ENCODE results near the gene KSR1. TPM values are rescaled to one million over a fixed set of nuclear protein-coding genes. Genes with fewer than 3 reads are reported as not detected.

Gene KSR1
- total and polyA plus RNA-seq, 2 of the 8 experiments (the other 6 are each of a cell fraction or from before 2014, with no cell fraction given), result 14.1 to 34.7 TPM

DNA sequence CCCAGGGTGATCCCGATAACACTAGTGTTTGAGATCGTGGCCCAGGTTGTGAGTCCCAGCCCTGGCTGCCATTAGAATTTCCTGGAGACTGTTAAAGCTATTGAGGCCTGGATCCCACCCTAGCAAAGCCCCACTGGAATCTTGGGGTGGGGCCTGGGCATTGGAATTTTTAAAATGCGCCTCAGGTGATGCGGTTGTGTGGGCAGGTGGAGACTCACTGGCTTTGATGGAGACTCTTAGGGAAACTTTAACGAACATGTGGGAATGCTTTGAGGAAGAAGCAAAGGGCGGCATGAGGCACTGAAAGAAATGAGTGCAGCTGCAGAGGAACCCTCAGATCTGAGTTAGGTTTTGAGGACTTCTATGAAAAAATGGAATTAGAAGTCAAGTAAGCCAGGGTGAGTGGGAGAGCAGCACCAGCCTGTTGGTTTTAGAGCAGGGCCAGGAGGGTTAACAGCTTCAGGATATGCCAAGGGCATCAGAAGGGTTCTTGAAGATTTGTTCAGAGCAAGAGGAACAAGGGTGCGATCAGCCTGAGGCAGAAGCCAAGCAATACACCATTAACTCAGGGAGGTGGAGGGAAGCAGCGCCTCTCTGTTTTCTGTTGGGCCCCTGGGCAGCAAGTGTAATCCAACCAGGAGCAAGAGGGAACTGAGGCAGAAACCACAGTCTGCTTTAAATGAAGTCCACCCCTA is 42.5 kb downstream of the KSR1 start:
- Histone ChIP-seq H2BK20ac (ENCODE audit: low read length) (no peak overlapping the region), H3K9me3 (ENCODE audit: insufficient read depth in 2 of 2, low read depth in 1 of 2, low read length in 1 of 2) (peaks cover 21 to 24% of the 10 kb centered on the region in 2 experiments), H3K9ac (replicated peaks in 1 of 4; ENCODE audit: extremely low read depth in 1 of 4, low read depth in 3 of 4, low read length in 3 of 4) (no peak overlapping the region), H3K4me1 (replicated peaks in 1 of 4; ENCODE audit: control insufficient read depth in 3 of 4, insufficient read depth in 4 of 4, low read length in 3 of 4) (peaks cover 14 to 31% (median 19%) of the 10 kb centered on the region in 4 experiments), H3K27ac (ENCODE audit: low read depth, low read length) (no peak overlapping the region), H4K91ac (replicated peaks; ENCODE audit: insufficient read length, low read length) (no peak overlapping the region), H3K18ac (ENCODE audit: extremely low read depth, low read length) (no peak overlapping the region), H3K79me2 (ENCODE audit: control insufficient read depth in 1 of 2, insufficient read depth in 2 of 2, low read length in 2 of 2) (peaks cover 4 to 77% of the 10 kb centered on the region in 2 experiments; a peak in 2 of 4 replicates), H4K20me1 (replicated peaks in 1 of 2; ENCODE audit: control insufficient read depth in 1 of 2, insufficient read depth in 2 of 2, low read length in 2 of 2) (no peaks in the 10 kb centered on the region), H2AFZ (ENCODE audit: low read length) (no peak overlapping the region), H3K79me1 (ENCODE audit: low read depth, low read length) (peaks cover 19% of the 10 kb centered on the region; the same call in 1 of the 2 replicates), H2BK12ac (ENCODE audit: low read depth, low read length) (no peak overlapping the region), H3K23me2 (ENCODE audit: low read depth, low read length) (no peaks in the 10 kb centered on the region), H3K4me3 (ENCODE audit: extremely low read depth in 1 of 4, insufficient read depth in 2 of 4, low read depth in 3 of 4, low read length in 4 of 4) (no peak overlapping the region), H2BK5ac (ENCODE audit: low read depth, low read length) (no peak overlapping the region), H2BK15ac (ENCODE audit: low read length) (no peak overlapping the region), H3K27me3 (replicated peaks in 1 of 4; ENCODE audit: control insufficient read depth in 3 of 4, extremely low read depth in 1 of 4, insufficient read depth in 3 of 4, low read length in 3 of 4) (no peaks in the 10 kb centered on the region), H2BK120ac (replicated peaks; ENCODE audit: low read depth, low read length) (no peak overlapping the region), H2AK5ac (ENCODE audit: low read depth, low read length) (0 out of 2 replicates have a peak overlapping the region, but pooled peaks have one; percentile 11), H4K5ac (ENCODE audit: insufficient read length, low read depth, low read length) (no peak overlapping the region), H3K56ac (replicated peaks; ENCODE audit: insufficient read length, low read depth, low read length) (no peak overlapping the region), H3K14ac (ENCODE audit: insufficient read length) (no peak overlapping the region), H3K4me2 (ENCODE audit: insufficient read depth in 1 of 2, low read depth in 2 of 2, low read length in 2 of 2) (no peak overlapping the region), H3K4ac (replicated peaks; ENCODE audit: insufficient read length, low read depth, low read length) (no peak overlapping the region), H3K36me3 (ENCODE audit: control insufficient read depth in 2 of 4, insufficient read depth in 4 of 4, low read length in 3 of 4) (peaks cover 0 to 5% (median 0%) of the 10 kb centered on the region in 4 experiments; a peak in 3 of 8 replicates), H3K23ac (ENCODE audit: insufficient read length) (no peak overlapping the region), H4K8ac (ENCODE audit: extremely low read depth, insufficient read depth, low read length) (no peak overlapping the region; the same call in 1 of the 2 replicates)
- ChIA-PET POLR2A (ENCODE audit: partially characterized antibody) (interaction anchor here (1.1 kb wide), 2 partner anchors 15 to 204 kb away, joined by 3 to 4 read pairs; no protein-coding TSS in a partner anchor), CTCF (ENCODE audit: partially characterized antibody) (interaction anchor here (1.3 kb wide), 1 partner anchor 26 kb away, joined by 3 read pairs; no protein-coding TSS in a partner anchor)
- TF ChIP-seq NANOG (IDR thresholded peaks at IDR 0.05; ENCODE audit: insufficient read depth, low read depth, low read length, poor library complexity, severe bottlenecking) (no peak), POU5F1 (IDR thresholded peaks at IDR 0.05; ENCODE audit: low read depth, low read length) (no peak), RAD21 (IDR thresholded peaks at IDR 0.05 in 1 of 2, conservative IDR thresholded peaks at IDR 0.05 in 1 of 2; ENCODE audit: low read depth in 2 of 2, low read length in 2 of 2) (no peak)
- TF ChIP-seq, protein P1, sequence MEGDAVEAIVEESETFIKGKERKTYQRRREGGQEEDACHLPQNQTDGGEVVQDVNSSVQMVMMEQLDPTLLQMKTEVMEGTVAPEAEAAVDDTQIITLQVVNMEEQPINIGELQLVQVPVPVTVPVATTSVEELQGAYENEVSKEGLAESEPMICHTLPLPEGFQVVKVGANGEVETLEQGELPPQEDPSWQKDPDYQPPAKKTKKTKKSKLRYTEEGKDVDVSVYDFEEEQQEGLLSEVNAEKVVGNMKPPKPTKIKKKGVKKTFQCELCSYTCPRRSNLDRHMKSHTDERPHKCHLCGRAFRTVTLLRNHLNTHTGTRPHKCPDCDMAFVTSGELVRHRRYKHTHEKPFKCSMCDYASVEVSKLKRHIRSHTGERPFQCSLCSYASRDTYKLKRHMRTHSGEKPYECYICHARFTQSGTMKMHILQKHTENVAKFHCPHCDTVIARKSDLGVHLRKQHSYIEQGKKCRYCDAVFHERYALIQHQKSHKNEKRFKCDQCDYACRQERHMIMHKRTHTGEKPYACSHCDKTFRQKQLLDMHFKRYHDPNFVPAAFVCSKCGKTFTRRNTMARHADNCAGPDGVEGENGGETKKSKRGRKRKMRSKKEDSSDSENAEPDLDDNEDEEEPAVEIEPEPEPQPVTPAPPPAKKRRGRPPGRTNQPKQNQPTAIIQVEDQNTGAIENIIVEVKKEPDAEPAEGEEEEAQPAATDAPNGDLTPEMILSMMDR (IDR thresholded peaks at IDR 0.05; ENCODE audit: control extremely low read depth in 1 of 3, insufficient read depth in 1 of 3, low read depth in 1 of 3, low read length in 3 of 3), result no peak
- TF ChIP-seq, protein P2, sequence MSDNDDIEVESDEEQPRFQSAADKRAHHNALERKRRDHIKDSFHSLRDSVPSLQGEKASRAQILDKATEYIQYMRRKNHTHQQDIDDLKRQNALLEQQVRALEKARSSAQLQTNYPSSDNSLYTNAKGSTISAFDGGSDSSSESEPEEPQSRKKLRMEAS (IDR thresholded peaks at IDR 0.05), result no peak
- 89% methylated on average over 8 of the region's 8 CpGs; no CpG with 5 or more reads in 1 of the 2 experiments for WGBS, 2 experiments (ENCODE audit: extremely low coverage in 1 of 2, insufficient coverage in 1 of 2, insufficient read length in 1 of 2, insufficient replicate concordance in 2 of 2, low coverage in 1 of 2, low lambda C conversion rate in 2 of 2, missing lambda C conversion rate in 1 of 2)
- FAIRE-seq (no peak), DNase-seq (ENCODE audit: low read depth in 1 of 2, low spot score in 2 of 2) (no peak)

All from H1 (cell line).